Gastroesophageal sphincter (tissue), 3 donors: ENCODE results near the gene EME1.

Experiments used
- EP300 ChIP-seq: sonication (generic); formaldehyde crosslinking; IDR thresholded peaks from one replicate; pipeline ENCODE4 v1.6.1; 2017; ENCODE audit warnings: antibody characterized with exemption, mild to moderate bottlenecking
- POLR2A ChIP-seq, 2 donors: fragments of 450-650 bp; IDR thresholded peaks; one replicate each; pipeline ENCODE4 v1.6.1; 2017; ENCODE audit warnings: antibody characterized with exemption in 2 of 2, mild to moderate bottlenecking in 2 of 2, moderate library complexity in 1 of 2
- TF ChIP-seq, protein P1 (sequence below), 4 experiments: fragments of 200-600 bp in 2 of 4; fragments of 450-650 bp in 2 of 4; sonication (generic) in 1 of 4; IDR thresholded peaks; one replicate each; pipeline ENCODE4 v1.5.1; 2017 to 2019; ENCODE audit warnings: antibody characterized with exemption in 4 of 4, mild to moderate bottlenecking in 2 of 4, moderate library complexity in 2 of 4

DNA sequence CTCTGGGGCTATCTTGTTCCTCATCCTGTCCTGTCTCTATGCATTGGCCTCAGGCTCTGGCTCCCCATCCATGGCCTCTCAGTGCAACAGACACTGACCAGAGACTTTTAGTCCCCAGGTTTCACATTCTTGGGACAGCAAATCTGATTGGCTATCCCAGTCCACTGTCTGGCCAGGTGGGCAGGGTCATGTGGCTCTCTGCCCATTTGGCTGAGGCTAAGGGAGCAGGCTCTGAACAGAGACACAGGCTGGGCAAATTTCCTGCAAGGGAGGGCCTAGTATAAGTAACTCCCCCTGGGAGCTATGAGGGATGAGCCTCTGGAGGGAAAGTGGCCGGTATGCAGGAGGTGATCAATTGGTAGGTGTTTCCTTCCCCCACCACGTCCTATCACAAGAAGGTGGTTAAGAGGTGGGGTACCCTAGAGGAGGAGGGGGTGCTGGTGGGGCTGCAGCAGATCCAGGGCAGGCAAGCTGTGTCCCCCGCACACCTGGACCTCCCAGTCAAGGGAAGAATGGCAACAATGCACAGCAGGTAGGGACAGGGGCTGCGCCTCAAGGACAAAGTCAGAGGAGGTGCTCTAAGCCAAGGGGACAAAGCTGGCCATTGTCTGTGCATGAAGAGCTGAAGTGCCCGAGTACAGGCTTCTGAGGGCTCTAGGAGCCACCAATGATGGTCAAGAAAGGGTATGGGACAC is 13.9 kb upstream of the EME1 start:
- TF ChIP-seq POLR2A (IDR thresholded peaks at IDR 0.05) (no peak), EP300 (no peak)
- TF ChIP-seq, protein P1, sequence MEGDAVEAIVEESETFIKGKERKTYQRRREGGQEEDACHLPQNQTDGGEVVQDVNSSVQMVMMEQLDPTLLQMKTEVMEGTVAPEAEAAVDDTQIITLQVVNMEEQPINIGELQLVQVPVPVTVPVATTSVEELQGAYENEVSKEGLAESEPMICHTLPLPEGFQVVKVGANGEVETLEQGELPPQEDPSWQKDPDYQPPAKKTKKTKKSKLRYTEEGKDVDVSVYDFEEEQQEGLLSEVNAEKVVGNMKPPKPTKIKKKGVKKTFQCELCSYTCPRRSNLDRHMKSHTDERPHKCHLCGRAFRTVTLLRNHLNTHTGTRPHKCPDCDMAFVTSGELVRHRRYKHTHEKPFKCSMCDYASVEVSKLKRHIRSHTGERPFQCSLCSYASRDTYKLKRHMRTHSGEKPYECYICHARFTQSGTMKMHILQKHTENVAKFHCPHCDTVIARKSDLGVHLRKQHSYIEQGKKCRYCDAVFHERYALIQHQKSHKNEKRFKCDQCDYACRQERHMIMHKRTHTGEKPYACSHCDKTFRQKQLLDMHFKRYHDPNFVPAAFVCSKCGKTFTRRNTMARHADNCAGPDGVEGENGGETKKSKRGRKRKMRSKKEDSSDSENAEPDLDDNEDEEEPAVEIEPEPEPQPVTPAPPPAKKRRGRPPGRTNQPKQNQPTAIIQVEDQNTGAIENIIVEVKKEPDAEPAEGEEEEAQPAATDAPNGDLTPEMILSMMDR (IDR thresholded peaks at IDR 0.05), result no peak
